GM10266 (cell line): ENCODE data around the gene FNIP2.
"Not testable (repeated sequence)": the region's sequence is repeated elsewhere in the genome, so short reads cannot be mapped to it uniquely, and the experiment has no call there.

Experiments
- DNase-seq: peaks from one replicate; pipeline ENCODE4 v3.0.0; 2012; ENCODE audit errors: extremely low spot score
- CTCF ChIP-seq: IDR thresholded peaks from 2 replicates; pipeline ENCODE4 v1.5.1; 2012; ENCODE audit warnings: mild to moderate bottlenecking, low read depth; ENCODE audit not compliant: control insufficient read depth, insufficient read depth; ENCODE audit errors: missing control alignments

FNIP2 gene

GRCh38 chr4:158786955-158787354, 18.1 kb downstream of the FNIP2 start:
- TF ChIP-seq CTCF = no peak
- DNase-seq = no peak

GRCh38 chr4:158787709-158788475, 19.1 kb downstream of the FNIP2 start:
- no peak for TF ChIP-seq CTCF
- no peak for DNase-seq

- no peak for TF ChIP-seq CTCF
- no peak for DNase-seq
These were observed 19.7 kb downstream of the FNIP2 start for GRCh38 chr4:158788516-158788915.

GRCh38 chr4:158789853-158790252, 21.0 kb downstream of the FNIP2 start:
- DNase-seq = no peak
- no peak for TF ChIP-seq CTCF

GRCh38 chr4:158793021-158793420, 24.2 kb downstream of the FNIP2 start:
- no peak for DNase-seq
- no peak for TF ChIP-seq CTCF

GRCh38 chr4:158793430-158793829, 24.6 kb downstream of the FNIP2 start:
- not testable (repeated sequence) for DNase-seq

GRCh38 chr4:158796370-158797140, 27.7 kb downstream of the FNIP2 start:
- DNase-seq = no peak
- no peak for TF ChIP-seq CTCF

- TF ChIP-seq CTCF = no peak
- no peak for DNase-seq
These were observed 29.2 kb downstream of the FNIP2 start for GRCh38 chr4:158798062-158798461.
